WI38 (cell line): ENCODE results near the gene FZR1.

ENCODE experiments used
- H3K4me3 ChIP-seq: 2 replicates; pipeline ENCODE4 v1.5.1; 2011; ENCODE audit warnings: low read depth, mild to moderate bottlenecking, control low read depth, low read length
- TF ChIP-seq, protein P1 (sequence below): IDR thresholded peaks from 2 replicates; pipeline ENCODE4 v1.5.1; 2012; ENCODE audit warnings: low read depth, mild to moderate bottlenecking, control low read depth, low read length

FZR1 gene

GRCh38 chr19:3514930-3515329 is 8.8 kb downstream of the FZR1 start:
- TF ChIP-seq, protein P1, sequence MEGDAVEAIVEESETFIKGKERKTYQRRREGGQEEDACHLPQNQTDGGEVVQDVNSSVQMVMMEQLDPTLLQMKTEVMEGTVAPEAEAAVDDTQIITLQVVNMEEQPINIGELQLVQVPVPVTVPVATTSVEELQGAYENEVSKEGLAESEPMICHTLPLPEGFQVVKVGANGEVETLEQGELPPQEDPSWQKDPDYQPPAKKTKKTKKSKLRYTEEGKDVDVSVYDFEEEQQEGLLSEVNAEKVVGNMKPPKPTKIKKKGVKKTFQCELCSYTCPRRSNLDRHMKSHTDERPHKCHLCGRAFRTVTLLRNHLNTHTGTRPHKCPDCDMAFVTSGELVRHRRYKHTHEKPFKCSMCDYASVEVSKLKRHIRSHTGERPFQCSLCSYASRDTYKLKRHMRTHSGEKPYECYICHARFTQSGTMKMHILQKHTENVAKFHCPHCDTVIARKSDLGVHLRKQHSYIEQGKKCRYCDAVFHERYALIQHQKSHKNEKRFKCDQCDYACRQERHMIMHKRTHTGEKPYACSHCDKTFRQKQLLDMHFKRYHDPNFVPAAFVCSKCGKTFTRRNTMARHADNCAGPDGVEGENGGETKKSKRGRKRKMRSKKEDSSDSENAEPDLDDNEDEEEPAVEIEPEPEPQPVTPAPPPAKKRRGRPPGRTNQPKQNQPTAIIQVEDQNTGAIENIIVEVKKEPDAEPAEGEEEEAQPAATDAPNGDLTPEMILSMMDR, result no peak
- no peak overlapping the region for H3K4me3 ChIP-seq

DNA sequence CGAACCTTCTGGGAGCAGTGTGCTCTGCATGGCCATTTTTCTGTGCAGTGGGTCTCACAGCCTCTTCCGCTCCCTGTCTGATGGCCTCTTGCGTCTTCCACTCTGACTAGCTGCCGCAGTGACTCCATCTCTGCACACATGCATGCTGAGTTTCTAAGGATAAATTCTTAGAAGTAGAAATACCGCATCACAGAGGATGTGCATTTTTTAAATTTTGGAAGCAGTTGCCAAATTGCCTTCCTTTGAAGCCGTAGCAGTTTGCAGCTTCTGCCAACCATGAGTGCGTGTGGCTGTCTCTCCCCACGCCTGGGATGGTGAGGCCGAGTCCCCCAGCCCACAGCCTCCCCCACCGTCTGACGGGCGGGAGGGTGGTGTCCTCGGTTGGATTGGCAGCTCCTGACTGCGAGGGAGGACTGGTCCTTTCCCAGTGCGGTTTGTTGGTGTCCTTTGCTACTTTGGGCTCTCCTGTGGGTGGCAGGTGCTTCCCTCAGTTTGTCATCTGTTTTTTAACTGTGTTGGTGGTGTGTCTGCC is 9.8 kb downstream of the FZR1 start:
- TF ChIP-seq, protein P1, result no peak
- H3K4me3 ChIP-seq, result no peak overlapping the region

DNA sequence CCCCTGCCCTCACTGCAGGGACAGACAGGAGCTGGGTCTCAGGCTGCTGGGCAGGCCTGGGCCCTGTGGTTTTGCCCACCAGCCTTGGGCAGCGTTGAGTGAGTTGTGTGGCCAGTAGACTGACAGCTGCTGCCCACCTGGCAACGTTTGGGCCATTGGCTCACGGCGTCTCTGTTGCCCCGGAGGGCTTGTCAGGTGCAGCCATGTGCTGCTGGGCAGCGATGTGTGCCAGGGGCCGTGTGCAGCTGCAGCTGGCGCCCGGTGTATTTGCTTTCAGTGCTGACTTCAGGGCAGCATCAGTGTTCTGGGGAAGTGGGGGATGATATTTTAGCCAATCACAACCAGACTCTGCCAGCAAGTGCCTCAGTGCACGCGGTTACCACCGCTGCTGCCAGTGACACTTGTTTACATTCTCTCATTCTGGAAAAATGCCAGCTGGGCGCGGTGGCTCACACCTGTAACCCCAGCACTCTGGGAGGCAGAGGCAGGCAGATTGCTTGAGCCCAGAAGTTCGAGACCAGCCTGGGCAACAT is 10.6 kb downstream of the FZR1 start:
- no peak overlapping the region for H3K4me3 ChIP-seq
- TF ChIP-seq, protein P1, result no peak

DNA sequence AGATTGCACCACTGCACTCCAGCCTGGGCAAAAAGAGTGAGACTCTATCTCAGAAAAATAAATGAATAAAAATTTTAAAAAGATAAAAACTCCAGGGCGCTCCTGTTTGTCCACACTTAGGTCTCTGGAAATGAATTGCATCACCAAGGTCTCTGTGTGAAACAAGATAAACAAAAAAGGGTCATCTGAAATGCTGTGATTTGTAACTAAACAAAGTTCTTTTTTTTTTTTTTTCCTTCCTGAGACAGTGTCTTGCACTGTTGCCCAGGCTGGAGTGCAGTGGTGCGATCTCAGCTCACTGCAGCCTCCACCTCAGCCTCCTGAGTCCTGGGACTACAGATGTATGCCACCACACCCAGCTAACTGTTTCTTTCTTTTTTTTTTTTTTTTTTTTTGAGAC is 11.5 kb downstream of the FZR1 start:
- TF ChIP-seq, protein P1, result no peak
- no peak overlapping the region for H3K4me3 ChIP-seq

DNA sequence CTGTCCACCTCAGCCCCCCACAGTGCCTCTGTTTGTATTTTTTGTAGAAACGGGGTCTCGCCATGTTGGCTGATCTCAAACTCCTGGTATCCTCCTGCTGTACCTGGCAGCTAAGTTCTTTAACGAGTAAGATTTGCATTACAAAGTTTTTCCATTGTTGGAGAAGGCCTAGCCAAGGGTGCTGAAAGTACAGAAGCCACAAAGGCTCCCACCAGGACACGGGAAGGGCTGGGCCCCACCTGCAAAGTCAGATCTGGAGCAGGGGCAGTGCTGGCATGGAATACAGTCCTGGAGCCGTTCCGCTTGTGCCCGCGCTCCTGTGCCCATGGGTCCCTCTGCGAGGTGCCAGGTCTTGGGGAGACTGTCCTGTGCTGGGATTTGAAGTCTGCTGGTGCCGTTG is 12.1 kb downstream of the FZR1 start:
- H3K4me3 ChIP-seq, result no peak overlapping the region
- TF ChIP-seq, protein P1, result no peak

DNA sequence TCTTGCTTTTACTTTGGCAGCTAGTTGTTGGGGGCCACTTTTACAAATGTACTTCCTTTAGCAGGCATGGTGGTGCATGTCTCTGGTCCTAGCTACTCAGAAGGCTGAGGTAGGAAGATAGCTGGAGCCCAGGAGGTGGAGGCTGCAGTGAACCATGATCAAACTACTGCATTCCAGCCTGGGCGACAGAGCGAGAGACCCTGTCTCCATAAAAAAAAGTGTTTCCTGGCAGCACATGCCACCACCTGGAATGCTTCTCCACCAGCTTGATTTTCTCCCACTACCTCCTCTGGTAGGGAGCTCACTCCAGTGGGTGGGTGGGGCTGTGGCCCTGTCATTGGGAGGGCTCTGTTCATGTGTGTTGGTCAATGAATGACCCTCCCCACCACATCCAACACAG is 12.5 kb downstream of the FZR1 start:
- no peak overlapping the region for H3K4me3 ChIP-seq
- TF ChIP-seq, protein P1, result no peak

DNA sequence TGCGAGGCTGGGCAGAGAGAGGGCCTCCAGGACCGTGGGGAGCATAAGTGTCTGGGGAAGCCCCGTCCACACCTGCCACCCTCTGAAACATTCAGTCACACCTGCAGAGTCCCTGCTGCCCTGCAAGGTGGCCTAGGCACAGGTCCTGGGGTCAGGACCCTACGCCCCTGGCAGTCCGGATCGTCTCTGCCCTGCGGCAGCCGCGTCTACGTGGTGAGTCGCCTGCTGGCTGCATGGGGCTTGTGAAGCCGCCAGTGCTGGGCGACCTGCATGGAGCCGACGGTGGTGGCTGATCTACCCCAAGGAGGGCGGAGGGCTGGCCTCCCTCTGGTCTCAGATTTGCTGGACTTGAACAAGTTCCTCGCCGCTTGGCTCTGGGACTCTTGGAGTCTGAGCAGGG is 13.0 kb downstream of the FZR1 start:
- TF ChIP-seq, protein P1, result no peak
- no peak overlapping the region for H3K4me3 ChIP-seq
